ENCODE results near the gene SLC6A18. TPM values are rescaled to one million over a fixed set of nuclear protein-coding genes. Genes with fewer than 3 reads are reported as not detected.

SLC6A18 gene
- total and polyA plus RNA-seq, 2 donors (not counting 1 experiment from before 2014, with no cell fraction given), result not detected

- H2AFZ ChIP-seq (ENCODE audit: low read length), result no peak overlapping the region
- no peak overlapping the region for H3K27ac ChIP-seq (ENCODE audit: insufficient read depth, low read length)
- H3K27me3 ChIP-seq (ENCODE audit: control insufficient read depth, insufficient read depth, low read length), result no peaks in the 10 kb centered on the region
- H3K4me3 ChIP-seq (replicated peaks in 1 of 4; ENCODE audit: control extremely low read depth in 1 of 4, insufficient read depth in 1 of 4, low read depth in 3 of 4, low read length in 4 of 4), result no peak overlapping the region
- no peak for DNase-seq (ENCODE audit: low read depth in 2 of 2)
- H3K4me2 ChIP-seq (ENCODE audit: extremely low read depth, insufficient read depth, low read length), result no peak overlapping the region
- no peak overlapping the region for H3K9ac ChIP-seq (ENCODE audit: insufficient read depth, low read length)
- H3K4me1 ChIP-seq (ENCODE audit: control insufficient read depth, extremely low read depth, insufficient read depth, low read length), result no peaks in the 10 kb centered on the region
- no peaks in the 10 kb centered on the region for H3K79me2 ChIP-seq (ENCODE audit: control insufficient read depth, insufficient read depth, low read length)
- H3K9me3 ChIP-seq (ENCODE audit: control insufficient read depth, insufficient read depth, low read depth, low read length), result peaks cover 2% of the 10 kb centered on the region
- no peaks in the 10 kb centered on the region for H3K36me3 ChIP-seq (ENCODE audit: control insufficient read depth, insufficient read depth, low read length)
- TF ChIP-seq CTCF (conservative IDR thresholded peaks at IDR 0.05 in 1 of 2, IDR thresholded peaks at IDR 0.05 in 1 of 2; ENCODE audit: low read depth in 1 of 2, low read length in 2 of 2) (no peak), EZH2 (IDR thresholded peaks at IDR 0.05; ENCODE audit: low read length, missing control alignments) (no peak)
- H4K20me1 ChIP-seq (ENCODE audit: control insufficient read depth, extremely low read depth, insufficient read depth, low read length), result no peaks in the 10 kb centered on the region
These were observed 8.3 kb upstream of the SLC6A18 start for GRCh38 chr5:1216918-1217295.

- no peak for DNase-seq (ENCODE audit: low read depth in 2 of 2)
- Histone ChIP-seq H3K9ac (ENCODE audit: insufficient read depth, low read length) (no peak overlapping the region), H3K36me3 (ENCODE audit: control insufficient read depth, insufficient read depth, low read length) (no peaks in the 10 kb centered on the region), H3K4me3 (replicated peaks in 1 of 4; ENCODE audit: control extremely low read depth in 1 of 4, insufficient read depth in 1 of 4, low read depth in 3 of 4, low read length in 4 of 4) (no peak overlapping the region), H3K4me2 (ENCODE audit: extremely low read depth, insufficient read depth, low read length) (no peak overlapping the region), H3K79me2 (ENCODE audit: control insufficient read depth, insufficient read depth, low read length) (no peaks in the 10 kb centered on the region), H3K27ac (ENCODE audit: insufficient read depth, low read length) (no peak overlapping the region), H3K9me3 (ENCODE audit: control insufficient read depth, insufficient read depth, low read depth, low read length) (peaks cover 7% of the 10 kb centered on the region), H3K4me1 (ENCODE audit: control insufficient read depth, extremely low read depth, insufficient read depth, low read length) (no peaks in the 10 kb centered on the region), H2AFZ (ENCODE audit: low read length) (no peak overlapping the region), H3K27me3 (ENCODE audit: control insufficient read depth, insufficient read depth, low read length) (no peaks in the 10 kb centered on the region), H4K20me1 (ENCODE audit: control insufficient read depth, extremely low read depth, insufficient read depth, low read length) (no peaks in the 10 kb centered on the region)
- TF ChIP-seq CTCF (conservative IDR thresholded peaks at IDR 0.05 in 1 of 2, IDR thresholded peaks at IDR 0.05 in 1 of 2; ENCODE audit: low read depth in 1 of 2, low read length in 2 of 2), result no peak
- no peak for TF ChIP-seq EZH2 (IDR thresholded peaks at IDR 0.05; ENCODE audit: low read length, missing control alignments)
These were observed 7.5 kb upstream of the SLC6A18 start for GRCh38 chr5:1217596-1218206.

- Histone ChIP-seq H3K9me3 (ENCODE audit: control insufficient read depth, insufficient read depth, low read depth, low read length) (peaks cover 7% of the 10 kb centered on the region), H3K4me2 (ENCODE audit: extremely low read depth, insufficient read depth, low read length) (no peak overlapping the region), H3K4me1 (ENCODE audit: control insufficient read depth, extremely low read depth, insufficient read depth, low read length) (no peaks in the 10 kb centered on the region), H3K79me2 (ENCODE audit: control insufficient read depth, insufficient read depth, low read length) (no peaks in the 10 kb centered on the region), H4K20me1 (ENCODE audit: control insufficient read depth, extremely low read depth, insufficient read depth, low read length) (no peaks in the 10 kb centered on the region), H3K27me3 (ENCODE audit: control insufficient read depth, insufficient read depth, low read length) (no peaks in the 10 kb centered on the region), H3K36me3 (ENCODE audit: control insufficient read depth, insufficient read depth, low read length) (no peaks in the 10 kb centered on the region), H3K9ac (ENCODE audit: insufficient read depth, low read length) (no peak overlapping the region), H3K27ac (ENCODE audit: insufficient read depth, low read length) (no peak overlapping the region), H3K4me3 (replicated peaks in 1 of 4; ENCODE audit: control extremely low read depth in 1 of 4, insufficient read depth in 1 of 4, low read depth in 3 of 4, low read length in 4 of 4) (no peak overlapping the region), H2AFZ (ENCODE audit: low read length) (no peak overlapping the region)
- TF ChIP-seq EZH2 (IDR thresholded peaks at IDR 0.05; ENCODE audit: low read length, missing control alignments) (no peak), CTCF (conservative IDR thresholded peaks at IDR 0.05 in 1 of 2, IDR thresholded peaks at IDR 0.05 in 1 of 2; ENCODE audit: low read depth in 1 of 2, low read length in 2 of 2) (no peak)
- no peak for DNase-seq (ENCODE audit: low read depth in 2 of 2)
These were observed 6.7 kb upstream of the SLC6A18 start for GRCh38 chr5:1218351-1219080.

All from fibroblast of lung (primary cell).